Measurements from ENCODE around the gene ATXN7L2.

Gene ATXN7L2

GRCh38 chr1:109499081-109499480, 15.4 kb downstream of the ATXN7L2 start:
- DNase-seq: no peak

GRCh38 chr1:109499661-109500536, 16.2 kb downstream of the ATXN7L2 start:
- DNase-seq: peak; percentile 35

DNA sequence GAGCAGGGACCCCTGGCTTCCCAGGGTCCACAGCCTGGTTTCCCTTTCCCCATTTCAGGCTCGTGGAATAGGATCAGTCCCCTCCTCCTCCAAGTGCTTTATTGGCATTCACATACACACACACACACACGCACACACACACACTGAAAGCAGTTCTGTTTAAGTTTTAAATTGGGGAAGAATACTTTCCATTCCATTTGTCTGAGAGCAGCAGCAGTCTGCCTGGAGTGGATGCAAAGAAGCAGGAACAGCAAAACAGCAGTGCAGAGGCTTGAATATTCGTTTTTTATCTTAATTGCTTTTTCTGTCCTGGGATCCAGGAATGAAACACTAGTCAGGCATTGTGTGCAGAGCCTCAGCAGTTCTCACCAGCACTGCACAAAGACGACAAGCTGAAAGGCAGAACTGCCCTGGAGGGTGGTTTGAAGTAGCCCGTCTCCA, 17.3 kb downstream of the ATXN7L2 start:
- DNase-seq: no peak

DNA sequence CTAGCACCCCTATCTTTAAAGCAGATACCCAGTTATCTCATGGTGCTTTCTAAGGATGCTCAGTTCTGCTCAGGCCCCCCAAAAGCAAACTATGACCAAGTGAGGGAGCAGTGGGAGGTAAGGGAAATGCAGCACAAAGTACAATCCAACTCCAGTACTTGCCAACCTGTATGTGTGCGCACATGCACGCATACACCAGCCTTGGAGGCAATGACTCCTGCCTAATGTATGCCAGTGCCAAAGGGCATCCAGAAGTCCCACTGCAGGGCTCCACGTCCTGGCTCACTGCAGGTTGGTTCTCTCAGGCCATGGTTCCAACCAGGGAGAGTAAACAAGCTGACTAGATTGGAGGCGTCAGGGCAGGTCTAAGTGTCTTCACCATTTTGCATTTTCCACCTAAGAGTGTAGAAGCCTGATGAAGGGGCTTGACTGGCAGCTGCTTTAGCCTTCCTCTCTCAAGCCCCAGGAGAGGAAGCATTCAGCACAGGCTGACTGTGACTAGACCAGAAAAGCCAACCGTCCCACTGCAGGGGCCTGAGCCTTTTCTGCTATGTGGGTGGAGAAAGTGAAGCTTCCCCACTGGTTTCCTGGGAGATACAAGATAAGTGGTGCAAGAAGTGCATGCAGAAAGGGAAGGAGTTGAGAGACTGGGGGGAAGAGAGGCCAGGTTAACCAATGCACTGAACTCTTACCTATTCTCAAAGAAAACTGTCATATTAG, 18.1 kb downstream of the ATXN7L2 start:
- no peak for DNase-seq

- DNase-seq: no peak
Measured at GRCh38 chr1:109502364-109502851, 18.7 kb downstream of the ATXN7L2 start.

DNA sequence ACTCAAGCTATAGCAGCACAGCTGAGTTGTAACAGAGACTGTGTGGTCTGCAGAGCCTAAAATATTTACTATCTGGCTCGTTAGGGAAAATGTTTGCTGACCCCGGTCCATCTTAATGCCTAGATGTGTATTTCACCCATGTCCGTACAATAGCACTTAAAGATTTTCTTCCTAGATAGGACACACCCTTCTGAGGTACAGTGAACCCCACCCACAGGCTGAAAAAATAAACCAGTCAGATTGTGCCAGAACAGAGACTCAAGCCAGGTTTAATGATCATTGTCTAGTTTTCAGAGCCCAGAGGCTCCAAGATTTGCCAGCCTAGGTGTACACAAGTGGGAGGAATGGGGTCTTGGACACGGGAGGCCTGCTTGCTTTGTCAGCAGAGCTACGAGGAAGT, 20.2 kb downstream of the ATXN7L2 start:
- DNase-seq: no peak

DNA sequence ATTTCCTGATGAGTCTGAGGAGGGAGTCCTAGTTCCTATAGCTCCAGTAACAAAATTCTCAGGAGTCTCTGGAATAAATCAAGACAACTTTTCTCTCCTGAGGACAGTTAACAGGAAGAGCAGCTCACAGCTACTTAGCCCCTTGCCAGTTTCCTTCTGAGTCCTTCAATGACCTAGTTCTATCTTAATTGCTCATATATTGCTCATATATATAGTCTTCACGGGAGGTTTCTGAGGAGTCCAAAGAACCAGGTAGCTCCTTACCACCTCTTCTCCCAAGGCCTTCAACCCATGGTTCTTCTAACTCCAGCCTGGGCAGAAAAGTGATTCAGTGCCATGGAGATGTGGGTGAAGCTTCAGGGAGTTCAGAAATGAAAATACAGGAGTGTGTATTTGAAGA, 21.3 kb downstream of the ATXN7L2 start:
- no peak for DNase-seq

- DNase-seq: no peak
Measured at GRCh38 chr1:109508001-109508872, 24.5 kb downstream of the ATXN7L2 start.

- no peak for DNase-seq
Measured at GRCh38 chr1:109508873-109509175, 25.1 kb downstream of the ATXN7L2 start.

DNA sequence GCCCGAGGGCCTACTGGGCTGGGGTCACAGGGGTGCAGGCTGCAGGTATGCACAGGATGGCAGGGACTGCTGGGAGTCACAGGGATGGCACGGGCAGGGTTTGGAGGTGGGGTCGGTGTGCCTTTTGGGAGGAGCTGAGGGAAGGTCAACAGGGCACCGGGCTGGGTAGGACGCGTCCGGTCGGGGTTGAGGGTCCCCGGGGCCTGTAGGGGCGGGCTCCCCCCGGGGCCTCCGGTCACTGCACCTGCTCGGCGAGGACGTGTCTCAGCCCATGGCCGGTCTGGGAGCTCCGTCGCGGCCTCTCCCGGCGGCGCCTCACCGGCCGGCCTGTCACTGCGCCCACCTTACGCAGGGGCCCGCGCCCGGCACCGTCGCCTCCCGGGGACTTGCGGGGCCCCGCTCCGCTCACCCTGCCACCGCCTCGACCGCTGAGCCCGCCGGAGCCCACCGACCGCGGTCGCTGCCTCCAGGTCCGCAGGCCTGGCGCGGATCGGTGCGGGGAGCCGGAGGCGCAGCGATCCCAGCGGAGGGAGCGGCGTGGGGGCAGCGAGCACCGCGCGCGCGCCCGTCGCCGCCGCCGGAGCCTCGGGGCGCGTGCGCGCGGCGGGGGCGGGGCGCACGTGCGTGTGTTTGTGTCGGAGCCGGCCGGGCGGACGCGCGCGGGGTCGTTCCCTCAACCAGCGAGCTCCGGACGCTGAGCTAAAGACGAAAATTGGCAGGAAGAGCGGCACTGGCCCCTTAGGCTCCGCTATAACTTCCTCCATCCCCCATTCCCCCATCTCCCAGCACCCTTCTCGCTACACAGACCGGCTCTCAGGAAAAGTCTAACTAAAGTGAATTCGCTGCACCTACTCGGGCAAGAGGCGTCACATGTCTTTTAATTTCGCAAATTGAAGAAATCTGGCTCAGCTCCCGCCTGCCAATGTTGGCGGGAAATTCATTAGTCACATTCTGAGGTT, 25.8 kb downstream of the ATXN7L2 start, which contains the start of gene AMIGO1:
Gene AMIGO1, minus strand, starts transcription at position 552 of the 959 bp plus-strand sequence. CDS start 815 bp downstream, outside the sequence.
- peak; percentile 41 for DNase-seq

- DNase-seq: no peak
Measured at GRCh38 chr1:109513110-109513710, 29.5 kb downstream of the ATXN7L2 start.

DNA sequence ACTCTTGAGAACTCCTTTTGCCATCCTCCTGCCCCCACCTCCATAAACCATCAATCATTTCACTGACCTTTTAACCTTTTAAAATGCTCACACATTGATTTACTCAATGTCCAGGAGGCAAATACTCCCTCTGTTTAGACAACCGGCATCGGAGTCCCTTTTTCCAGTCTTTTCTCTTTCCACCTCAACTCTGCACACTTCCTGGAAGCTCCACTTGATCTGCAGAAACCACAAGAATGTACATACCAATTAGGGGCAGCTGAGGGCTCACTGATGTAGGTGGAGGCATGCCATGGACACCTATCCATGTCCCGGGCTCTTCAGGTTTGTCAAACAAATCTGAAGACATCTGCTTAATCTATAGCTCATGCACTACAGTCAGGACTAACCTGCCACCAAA, 31.1 kb downstream of the ATXN7L2 start:
- no peak for DNase-seq

- no peak for DNase-seq
Measured at GRCh38 chr1:109516872-109517271, 33.2 kb downstream of the ATXN7L2 start.

GRCh38 chr1:109517337-109517736, 33.6 kb downstream of the ATXN7L2 start:
- DNase-seq: no peak

GRCh38 chr1:109521002-109521951, 37.6 kb downstream of the ATXN7L2 start:
- no peak for DNase-seq

DNA sequence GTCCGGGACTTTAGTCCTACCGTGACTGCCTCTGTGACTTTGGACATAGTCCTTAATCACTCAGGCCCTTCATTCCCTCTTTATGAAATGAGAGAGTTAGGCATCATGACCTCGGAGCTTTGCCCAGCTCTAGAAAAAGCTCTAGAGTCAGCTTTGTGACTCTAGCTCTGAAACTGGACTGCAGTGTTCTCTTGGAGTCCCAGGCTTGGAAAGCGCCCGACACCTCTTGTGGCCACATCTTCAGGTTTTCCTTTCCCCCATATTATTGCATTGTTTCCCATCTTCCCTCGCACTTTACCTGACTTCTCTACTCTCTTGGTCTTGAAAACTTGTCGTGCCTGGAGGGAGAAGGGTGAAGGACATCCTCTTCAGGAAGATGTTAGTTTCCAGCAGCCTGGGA, 38.3 kb downstream of the ATXN7L2 start:
- no peak for DNase-seq

- no peak for DNase-seq
Measured at GRCh38 chr1:109523706-109524105, 40.0 kb downstream of the ATXN7L2 start.

DNA sequence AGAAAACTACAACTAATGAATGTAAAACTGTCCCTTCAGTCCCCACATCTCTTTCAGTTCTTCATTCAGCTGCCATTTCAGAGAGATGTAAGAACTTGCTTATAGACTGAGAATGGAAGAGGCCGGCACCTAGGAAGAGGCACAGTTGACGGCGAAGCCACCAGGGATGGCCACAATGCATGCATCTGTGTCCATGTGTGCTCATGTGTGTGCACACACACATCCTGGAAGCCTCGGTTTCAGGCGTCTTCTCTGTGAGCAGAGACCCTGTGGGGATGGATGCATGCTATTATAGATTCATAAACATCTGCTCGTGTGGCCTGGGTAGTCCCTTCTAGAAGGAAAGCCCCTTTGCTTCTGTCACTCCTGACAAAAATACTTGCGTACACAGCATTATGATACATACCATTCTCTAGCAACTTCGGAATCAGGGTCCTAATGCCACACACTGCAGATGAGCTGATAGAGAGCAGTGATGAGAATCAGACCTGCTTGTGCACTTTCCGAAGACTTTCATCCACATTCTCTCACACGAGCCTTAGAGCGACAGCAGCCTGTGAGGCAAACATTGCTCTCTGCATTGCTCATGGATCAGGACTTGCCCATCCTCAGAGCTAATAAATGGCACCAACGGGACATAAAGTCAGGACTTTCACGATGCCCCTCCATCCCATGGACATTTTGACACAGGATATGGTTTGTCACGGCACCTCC, 43.5 kb downstream of the ATXN7L2 start:
- DNase-seq: no peak
